NCI-H187 treated with DMSO at 0.1 percent for 48 hours (cell line): Measurements from ENCODE around the gene CPLX4.

Experiments
- DNase-seq: peaks from one replicate; lab custom pipeline; 2025; lab: John Stamatoyannopoulos, UW

The CPLX4 gene

GRCh38 chr18:59306640-59307039 lies 11.8 kb downstream of the CPLX4 start:
- DNase-seq = no peak

- no peak for DNase-seq
Observed at GRCh38 chr18:59305295-59305694, 13.2 kb downstream of the CPLX4 start.

- DNase-seq = no peak
Observed at GRCh38 chr18:59303656-59304195, 14.7 kb downstream of the CPLX4 start.

DNA sequence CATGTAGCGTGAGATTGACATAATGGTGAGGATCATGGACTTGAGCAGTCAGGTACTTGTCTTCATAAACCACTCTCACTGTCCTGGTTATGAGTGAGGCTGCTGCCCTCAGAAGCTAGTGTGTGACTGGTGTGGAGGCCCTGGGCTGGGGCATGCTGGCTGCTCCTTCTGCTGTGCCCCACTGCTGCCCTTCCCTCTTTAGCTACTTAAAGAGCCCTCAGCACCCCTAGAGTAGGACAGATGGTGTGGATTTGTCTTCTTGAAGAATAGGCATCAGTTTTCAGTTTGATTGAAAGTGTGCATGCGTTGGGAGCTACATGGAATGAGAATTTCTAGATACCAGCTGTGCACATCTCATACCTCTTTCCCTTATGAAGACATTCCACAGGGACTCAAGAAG lies 15.4 kb downstream of the CPLX4 start:
- no peak for DNase-seq

DNA sequence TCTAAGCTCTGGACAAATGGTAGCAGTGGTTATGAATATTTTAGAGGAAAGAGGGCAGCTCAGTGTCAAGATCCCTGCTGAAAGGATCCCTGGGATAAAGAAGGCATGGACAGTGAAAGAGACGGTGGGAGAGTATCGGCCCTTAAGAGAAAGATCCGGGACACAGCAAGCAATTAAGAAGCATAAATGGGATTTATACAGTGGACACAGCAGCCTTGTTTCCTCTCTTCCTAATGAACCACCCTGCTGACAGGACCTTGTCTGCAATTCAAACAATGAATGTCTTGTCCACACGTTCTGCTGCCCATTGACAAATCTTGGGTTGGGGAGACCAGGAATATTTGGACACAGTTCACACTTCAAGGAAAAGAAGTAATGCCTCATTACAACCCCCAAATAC lies 16.5 kb downstream of the CPLX4 start:
- DNase-seq = no peak

DNA sequence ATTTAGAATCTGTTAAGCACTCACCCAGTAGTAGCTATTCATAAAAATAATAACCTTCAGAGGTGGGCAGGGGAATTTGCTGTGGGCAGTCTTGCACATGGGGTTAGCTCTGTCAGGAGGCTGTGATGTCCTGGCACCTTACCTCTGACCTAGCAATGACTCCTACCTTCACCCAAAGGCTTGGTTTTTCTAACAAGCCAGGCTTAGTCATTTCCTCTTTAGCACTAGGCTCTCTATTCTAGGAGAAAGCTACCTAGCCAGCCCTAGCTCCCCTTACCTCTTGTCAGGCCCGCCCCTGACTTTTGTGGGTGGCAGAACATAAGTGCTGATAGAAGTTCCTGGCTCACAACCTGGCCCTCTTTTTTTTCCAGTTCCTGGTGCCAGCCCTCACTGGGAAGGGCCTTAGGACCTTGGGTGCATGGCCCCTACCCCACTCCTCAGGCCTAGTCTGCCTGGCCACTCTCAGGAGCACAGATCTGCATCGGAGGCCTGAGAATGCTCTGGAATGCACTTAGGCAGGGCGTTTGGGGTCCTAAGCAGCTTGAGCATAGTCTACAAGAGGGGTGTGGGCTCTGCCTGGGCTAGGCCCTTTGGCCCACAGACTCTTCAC lies 17.7 kb downstream of the CPLX4 start:
- DNase-seq = no peak

DNA sequence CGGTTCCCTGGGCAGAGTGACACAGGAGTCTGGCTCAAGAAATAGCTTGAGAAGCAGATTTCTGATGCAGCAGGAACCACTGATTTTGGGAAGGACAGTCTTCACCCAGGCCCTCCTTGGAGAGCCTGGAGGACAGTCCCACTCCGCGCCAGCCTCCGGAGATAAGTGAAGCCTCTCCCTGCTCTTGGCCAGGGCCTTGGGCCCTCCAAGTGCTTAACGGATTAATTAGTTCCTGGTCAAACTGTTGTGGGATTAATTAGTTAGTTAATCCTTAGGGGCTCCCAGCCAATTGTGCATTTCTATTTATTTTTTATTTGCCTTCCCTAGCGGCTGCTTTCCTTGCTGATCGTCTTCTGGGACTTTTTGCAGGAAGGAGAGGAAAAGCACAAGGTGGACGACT lies 19.6 kb downstream of the CPLX4 start:
- DNase-seq = no peak

DNA sequence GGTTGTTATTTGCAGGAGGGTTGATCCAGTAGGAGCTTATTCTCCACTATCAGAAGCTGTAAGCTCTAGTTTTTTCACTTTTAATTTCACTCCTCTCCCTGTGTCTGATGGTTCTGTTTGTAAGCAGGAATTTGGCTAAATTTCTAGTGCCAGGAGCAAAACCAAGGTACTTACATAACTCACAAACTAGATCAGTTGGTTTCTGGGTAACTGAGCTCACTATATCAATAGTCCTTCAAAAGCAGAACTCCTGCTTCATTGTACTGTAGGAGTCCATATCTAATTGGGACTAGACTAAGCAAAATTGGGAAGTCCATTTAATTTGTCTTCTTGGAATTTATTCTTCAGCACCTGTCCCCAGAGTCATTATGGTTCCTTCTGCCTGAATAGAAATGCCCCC lies 25.1 kb downstream of the CPLX4 start:
- DNase-seq = no peak

DNA sequence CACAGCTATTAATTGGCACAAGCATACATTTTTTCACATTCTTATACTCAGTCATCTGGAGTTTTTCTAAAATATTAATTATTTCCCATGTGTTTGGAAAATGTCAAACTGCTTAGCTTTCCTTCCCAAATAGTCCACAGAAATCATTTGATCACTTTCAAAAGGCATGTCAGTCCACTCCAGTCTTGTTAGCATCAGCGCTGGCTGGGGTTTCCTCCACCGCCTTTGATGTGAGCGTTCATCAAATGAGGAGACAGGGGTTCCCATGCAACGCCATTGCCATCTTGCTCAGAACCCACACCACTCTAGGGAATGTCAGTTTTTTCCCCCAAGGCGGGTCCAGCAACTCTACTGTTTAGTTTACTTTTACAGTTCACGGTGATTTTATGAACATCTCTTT lies 32.1 kb downstream of the CPLX4 start:
- no peak for DNase-seq

GRCh38 chr18:59282341-59282740 lies 36.1 kb downstream of the CPLX4 start:
- no peak for DNase-seq

DNA sequence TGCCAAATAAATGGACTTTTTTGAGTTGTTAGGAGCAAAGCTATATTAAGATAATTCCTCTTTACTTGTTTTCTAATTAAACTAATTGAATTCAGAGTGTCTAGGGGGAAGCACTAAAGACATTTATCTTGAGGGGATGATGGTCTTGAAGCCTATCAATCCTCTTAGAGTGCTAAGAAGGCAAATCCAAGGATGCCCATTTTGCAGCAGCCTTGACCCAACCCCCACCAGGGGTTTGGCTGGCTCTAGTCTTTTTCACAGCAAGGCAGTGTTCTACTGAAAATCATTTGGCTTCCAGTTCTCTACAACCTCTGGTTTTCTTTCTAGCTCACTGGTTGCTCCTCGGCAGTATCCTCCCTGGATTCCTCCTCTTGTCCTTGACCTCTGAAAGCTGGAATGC lies 38.7 kb downstream of the CPLX4 start:
- DNase-seq = no peak

DNA sequence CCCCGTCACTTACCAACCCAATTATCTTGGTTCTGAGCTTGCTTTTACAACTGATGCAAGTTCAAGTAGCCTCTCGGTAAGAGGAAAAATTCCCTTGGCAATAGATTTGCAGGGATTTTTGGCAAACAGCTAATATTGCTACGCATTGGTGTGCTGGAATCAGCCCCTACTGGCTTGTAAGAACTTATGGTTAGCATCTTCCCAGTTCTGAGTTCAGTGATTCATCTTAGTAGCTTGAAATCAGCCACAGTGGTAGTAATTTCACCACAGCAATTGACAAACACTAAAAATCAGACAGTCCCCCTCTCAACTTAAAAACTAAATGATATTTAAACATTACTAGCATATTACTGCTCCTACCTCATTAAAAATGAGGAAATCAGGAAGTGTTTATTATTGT lies 39.3 kb downstream of the CPLX4 start:
- DNase-seq = no peak

GRCh38 chr18:59278793-59279192 lies 39.7 kb downstream of the CPLX4 start:
- DNase-seq = no peak

DNA sequence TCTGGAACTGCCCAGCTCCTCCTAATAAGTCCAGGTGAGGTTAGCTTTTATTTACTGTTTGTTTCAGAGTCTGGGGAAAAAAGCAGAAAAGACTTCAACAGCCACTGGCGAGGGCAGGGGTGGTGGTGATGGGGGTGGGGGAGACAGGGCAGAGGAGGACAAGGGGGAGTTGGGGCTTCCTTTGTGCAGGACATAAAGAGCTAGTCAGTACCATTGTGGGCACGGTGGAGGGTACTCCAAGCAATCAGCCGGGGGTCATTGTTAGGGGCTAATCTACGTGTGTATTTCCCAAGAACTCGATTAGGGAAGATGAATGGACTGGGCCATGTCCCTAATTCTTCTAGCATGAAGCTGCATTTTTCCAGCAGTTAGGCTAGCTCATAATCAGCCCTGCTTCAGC lies 42.4 kb downstream of the CPLX4 start:
- DNase-seq = no peak

- DNase-seq = no peak
Observed at GRCh38 chr18:59275406-59275949, 43.0 kb downstream of the CPLX4 start.

GRCh38 chr18:59274533-59274928 lies 43.9 kb downstream of the CPLX4 start:
- no peak for DNase-seq

GRCh38 chr18:59273759-59274532 lies 44.5 kb downstream of the CPLX4 start:
- DNase-seq = no peak

DNA sequence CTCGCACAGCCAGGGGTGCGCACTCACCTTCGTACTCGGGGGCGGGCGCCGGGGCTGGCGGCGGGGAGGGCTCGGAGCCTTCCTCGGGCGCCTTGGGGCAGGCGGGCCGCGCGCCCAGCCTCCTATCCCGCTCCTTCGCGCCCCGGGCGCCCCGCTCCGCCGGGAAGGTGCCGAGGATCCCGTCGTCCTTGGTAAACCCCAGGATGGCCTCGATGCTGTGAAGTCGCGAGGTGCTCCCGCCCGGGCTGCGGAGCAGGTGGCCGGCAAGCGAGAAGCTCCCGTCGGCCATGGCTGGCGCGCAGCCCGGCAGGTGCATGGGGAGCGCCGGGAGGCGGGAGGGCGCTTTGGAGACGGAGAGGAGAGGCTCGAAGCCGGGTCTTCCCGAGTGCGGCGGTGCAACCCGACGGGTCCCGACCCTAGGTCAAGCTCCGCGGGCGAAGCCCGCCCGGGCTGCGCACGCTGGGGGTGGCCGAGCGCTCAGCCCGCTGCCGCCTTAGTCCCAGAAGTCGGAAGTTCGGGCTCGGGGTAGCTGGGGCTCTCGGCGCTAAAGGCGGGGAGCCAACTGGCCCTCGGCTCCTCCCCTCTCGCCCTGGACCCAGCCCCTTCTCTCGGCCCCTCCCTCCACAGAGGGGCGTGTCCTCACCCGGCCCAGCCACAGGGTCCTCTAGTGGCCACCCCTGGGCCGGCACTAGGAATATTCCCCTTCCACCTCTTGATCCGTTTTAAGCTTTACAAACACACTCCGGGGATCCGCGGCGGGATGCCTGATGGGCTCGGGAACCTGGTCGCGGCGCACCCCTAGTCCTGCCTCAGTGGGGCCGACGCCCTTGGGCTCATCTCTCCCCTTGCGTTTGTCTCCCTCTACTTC lies 45.3 kb downstream of the CPLX4 start, which contains the start of gene RAX:
Gene RAX, minus strand, starts transcription at position 564 of the 868 bp plus-strand sequence. Its CDS starts 248 bp downstream, at position 316.
- no peak for DNase-seq

DNA sequence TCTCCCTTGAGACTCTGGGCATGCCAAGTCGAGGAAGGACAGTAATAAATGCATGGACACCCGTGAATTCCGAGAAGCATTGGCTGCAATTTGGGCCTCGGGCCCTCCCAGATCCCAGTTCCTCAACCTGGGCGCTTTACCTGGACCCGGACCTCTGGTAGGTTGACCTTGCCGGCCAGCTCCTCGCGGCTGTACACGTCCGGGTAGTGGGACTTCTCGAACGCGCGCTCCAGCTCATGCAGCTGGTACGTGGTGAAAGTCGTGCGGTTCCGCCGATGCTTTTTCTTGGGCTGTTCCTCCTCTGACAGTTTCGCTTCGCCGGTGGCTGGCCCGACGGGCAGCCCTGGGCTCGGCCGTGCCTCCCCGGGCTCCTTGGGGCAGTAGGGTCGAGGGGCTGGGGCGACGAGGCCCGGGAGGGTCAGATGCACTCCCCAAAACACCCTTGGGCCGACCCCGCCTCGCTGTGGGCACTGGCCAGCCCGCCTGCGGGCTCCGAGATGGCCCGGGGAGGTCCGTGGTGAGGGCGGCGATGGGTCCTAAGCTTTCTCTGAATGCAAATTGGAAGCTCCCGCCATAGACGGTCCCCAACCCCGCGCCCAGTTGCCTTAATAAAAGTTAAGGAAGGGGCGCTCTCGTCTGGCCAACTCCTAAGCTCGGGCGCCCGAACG lies 46.1 kb downstream of the CPLX4 start:
- no peak for DNase-seq

DNA sequence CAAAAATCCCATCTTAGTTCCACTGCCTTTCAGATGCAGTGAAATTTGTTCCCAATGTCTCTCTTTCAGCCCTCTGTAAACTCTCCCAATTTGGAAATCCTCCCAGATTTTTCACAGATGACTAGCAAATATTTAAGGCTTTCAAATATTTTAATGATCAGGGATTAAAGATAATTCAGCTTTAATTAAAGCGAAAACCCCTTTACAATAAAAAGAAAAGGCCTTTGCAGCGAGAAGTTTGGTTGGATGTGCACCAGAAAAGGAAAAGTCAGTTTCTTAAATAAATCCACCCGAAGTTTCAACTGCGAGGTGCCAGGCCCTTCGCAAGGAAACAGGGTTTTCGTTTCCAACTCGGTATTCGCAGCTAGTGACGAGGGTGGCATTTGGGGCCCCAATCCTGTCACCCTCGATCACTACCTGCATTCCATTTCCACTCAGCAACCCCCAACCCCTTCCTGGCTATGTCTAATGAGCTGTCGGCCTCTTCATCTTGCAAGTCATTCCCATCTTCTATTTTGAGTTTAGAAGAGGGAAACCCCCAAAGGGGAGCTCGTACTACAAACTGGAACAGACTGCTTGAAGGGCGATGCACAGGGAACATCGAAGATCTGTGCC lies 46.7 kb downstream of the CPLX4 start:
- DNase-seq = no peak

- no peak for DNase-seq
Observed at GRCh38 chr18:59270689-59271257, 47.7 kb downstream of the CPLX4 start.
